ENCODE data around the gene DHRS12.

Gene DHRS12

DNA sequence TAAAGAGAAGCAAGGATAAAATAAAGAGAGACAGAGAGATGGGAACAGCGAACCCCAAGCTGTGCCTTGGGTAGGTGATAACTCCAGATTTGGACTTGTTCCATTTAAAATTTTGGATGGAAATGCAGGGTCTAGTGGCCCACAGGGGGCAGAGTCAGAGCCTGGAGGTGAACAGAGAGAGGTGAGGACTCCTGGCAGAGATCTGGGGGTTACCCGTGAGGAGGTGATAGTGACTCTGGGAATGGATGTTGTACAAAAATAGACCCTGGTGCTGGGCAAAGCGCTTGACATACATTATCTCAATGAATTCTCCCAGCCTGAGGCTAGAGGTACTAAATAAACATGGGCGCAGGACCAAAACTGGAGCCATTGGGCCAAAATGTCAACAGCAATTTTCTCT, 14.3 kb upstream of the DHRS12 start:
- no peaks in the 10 kb centered on the region for H3K27me3 ChIP-seq (ENCODE audit: control insufficient read depth, insufficient read depth, low read length)
- H3K4me1 ChIP-seq (ENCODE audit: control insufficient read depth, insufficient read depth, low read length), result peaks cover 20% of the 10 kb centered on the region

DNA sequence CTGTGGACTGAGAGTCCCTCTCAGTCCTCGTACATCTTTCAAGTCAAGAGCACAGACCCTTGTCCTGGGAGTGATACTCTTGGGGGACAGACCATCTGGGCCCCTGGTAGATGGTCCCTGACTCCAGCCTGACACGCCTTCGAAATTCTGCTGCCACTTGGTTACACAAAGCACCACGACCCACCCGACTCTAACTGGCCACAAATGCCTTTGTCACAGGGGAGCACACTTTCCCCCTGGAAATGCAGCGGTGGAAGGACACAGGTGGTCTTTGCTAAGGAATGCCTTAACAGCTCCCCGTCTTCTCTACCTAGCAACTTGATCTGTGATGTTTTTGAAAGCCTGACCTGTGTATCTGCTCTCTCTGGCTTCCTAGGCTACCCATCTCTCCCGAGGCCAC, 13.8 kb upstream of the DHRS12 start:
- H3K9ac ChIP-seq (ENCODE audit: low read depth, low read length), result no peak overlapping the region
- no peak overlapping the region for H3K27ac ChIP-seq (ENCODE audit: low read depth, low read length)
- no peaks in the 10 kb centered on the region for H3K36me3 ChIP-seq (ENCODE audit: control insufficient read depth, insufficient read depth, low read length)
- peaks cover 20% of the 10 kb centered on the region for H3K4me1 ChIP-seq (ENCODE audit: control insufficient read depth, insufficient read depth, low read length)
- no peak overlapping the region for H3K4me3 ChIP-seq (ENCODE audit: low read depth, low read length)
- no peaks in the 10 kb centered on the region for H3K9me3 ChIP-seq (ENCODE audit: control insufficient read depth, insufficient read depth, low read length)
- H3K27me3 ChIP-seq (ENCODE audit: control insufficient read depth, insufficient read depth, low read length), result no peaks in the 10 kb centered on the region

More for the DNA sequence above, 14.3 kb upstream of the DHRS12 start:
- H3K9ac ChIP-seq (ENCODE audit: low read depth, low read length), result no peak overlapping the region
- no peak overlapping the region for H3K4me3 ChIP-seq (ENCODE audit: low read depth, low read length)
- H3K36me3 ChIP-seq (ENCODE audit: control insufficient read depth, insufficient read depth, low read length), result no peaks in the 10 kb centered on the region
- no peak overlapping the region for H3K27ac ChIP-seq (ENCODE audit: low read depth, low read length)
- H3K9me3 ChIP-seq (ENCODE audit: control insufficient read depth, insufficient read depth, low read length), result no peaks in the 10 kb centered on the region

GRCh38 chr13:51816604-51817249, 12.8 kb upstream of the DHRS12 start:
- no peak overlapping the region for H3K9ac ChIP-seq (ENCODE audit: low read depth, low read length)
- H3K27ac ChIP-seq (ENCODE audit: low read depth, low read length), result no peak overlapping the region
- no peak overlapping the region for H3K4me3 ChIP-seq (ENCODE audit: low read depth, low read length)
- H3K9me3 ChIP-seq (ENCODE audit: control insufficient read depth, insufficient read depth, low read length), result no peaks in the 10 kb centered on the region
- peaks cover 20% of the 10 kb centered on the region for H3K4me1 ChIP-seq (ENCODE audit: control insufficient read depth, insufficient read depth, low read length)
- no peaks in the 10 kb centered on the region for H3K27me3 ChIP-seq (ENCODE audit: control insufficient read depth, insufficient read depth, low read length)
- no peaks in the 10 kb centered on the region for H3K36me3 ChIP-seq (ENCODE audit: control insufficient read depth, insufficient read depth, low read length)

DNA sequence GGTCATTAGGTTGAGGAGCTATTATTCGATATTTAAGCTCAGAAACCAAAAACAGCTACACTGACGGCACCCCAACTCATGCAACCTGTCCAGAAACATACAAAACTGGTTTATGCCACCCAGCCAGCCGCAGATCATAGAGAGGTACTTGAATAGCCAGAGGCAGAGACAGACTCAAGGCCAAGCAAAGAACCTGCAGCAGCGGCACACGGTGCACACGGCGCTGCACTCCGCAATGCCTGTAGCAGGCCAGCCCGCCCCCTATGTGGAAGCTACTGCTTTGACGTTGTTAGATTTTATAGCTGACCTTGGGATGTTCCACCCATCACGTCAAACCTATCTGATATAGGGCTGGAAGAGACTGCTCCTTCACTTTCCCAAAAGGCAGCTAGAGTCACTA, 11.9 kb upstream of the DHRS12 start:
- H3K4me1 ChIP-seq (ENCODE audit: control insufficient read depth, insufficient read depth, low read length), result peaks cover 20% of the 10 kb centered on the region
- H3K27me3 ChIP-seq (ENCODE audit: control insufficient read depth, insufficient read depth, low read length), result no peaks in the 10 kb centered on the region
- no peak overlapping the region for H3K4me3 ChIP-seq (ENCODE audit: low read depth, low read length)
- no peaks in the 10 kb centered on the region for H3K36me3 ChIP-seq (ENCODE audit: control insufficient read depth, insufficient read depth, low read length)
- H3K9me3 ChIP-seq (ENCODE audit: control insufficient read depth, insufficient read depth, low read length), result no peaks in the 10 kb centered on the region
- no peak overlapping the region for H3K27ac ChIP-seq (ENCODE audit: low read depth, low read length)
- no peak overlapping the region for H3K9ac ChIP-seq (ENCODE audit: low read depth, low read length)

DNA sequence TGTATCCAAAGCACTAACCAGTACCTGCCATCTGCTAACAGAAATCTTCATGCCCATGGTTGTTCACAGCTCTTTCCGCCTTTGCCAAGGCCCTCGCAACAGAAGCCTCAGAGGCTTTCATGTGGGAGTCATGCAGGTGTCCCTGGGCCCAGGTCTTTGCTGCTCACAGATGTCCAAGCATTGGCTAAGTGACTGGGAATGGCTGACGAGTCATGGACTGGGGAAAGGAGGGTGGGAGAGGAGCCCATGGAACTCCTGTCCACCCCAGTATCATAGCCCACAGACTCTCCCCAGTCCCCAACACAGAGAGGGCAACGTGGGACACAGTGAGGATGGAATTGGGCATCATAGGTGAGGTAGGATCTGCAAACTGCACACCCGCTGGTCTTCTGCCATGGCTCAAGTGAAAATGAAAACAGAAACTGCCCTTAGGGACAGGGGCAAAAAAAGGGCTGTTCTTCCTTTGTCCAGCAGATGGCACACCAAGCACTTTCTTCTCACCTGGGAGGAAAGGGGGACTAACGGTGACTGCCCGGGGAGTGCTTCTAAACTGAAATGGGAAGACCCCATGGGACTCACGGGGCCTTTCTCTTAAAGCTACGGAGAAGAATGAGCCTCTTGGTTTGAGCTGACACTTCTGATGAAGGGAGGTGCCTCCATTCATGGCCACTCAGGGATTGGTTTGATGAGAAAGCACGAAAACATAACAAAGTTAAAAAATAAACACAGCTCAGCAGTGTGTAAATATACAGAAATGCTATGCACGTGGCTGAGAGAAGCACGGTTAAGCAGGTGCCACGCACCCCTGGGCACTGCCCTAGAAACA, 11.1 kb upstream of the DHRS12 start:
- no peak overlapping the region for H3K9ac ChIP-seq (ENCODE audit: low read depth, low read length)
- H3K27ac ChIP-seq (ENCODE audit: low read depth, low read length), result no peak overlapping the region

GRCh38 chr13:51814071-51814470, 10.1 kb upstream of the DHRS12 start:
- no peaks in the 10 kb centered on the region for H3K36me3 ChIP-seq (ENCODE audit: control insufficient read depth, insufficient read depth, low read length)
- H3K4me3 ChIP-seq (ENCODE audit: low read depth, low read length), result no peak overlapping the region
- no peak overlapping the region for H3K27ac ChIP-seq (ENCODE audit: low read depth, low read length)
- no peak overlapping the region for H3K9ac ChIP-seq (ENCODE audit: low read depth, low read length)
- H3K9me3 ChIP-seq (ENCODE audit: control insufficient read depth, insufficient read depth, low read length), result no peaks in the 10 kb centered on the region
- no peaks in the 10 kb centered on the region for H3K27me3 ChIP-seq (ENCODE audit: control insufficient read depth, insufficient read depth, low read length)
- peaks cover 18% of the 10 kb centered on the region for H3K4me1 ChIP-seq (ENCODE audit: control insufficient read depth, insufficient read depth, low read length)

More for the DNA sequence above, 11.1 kb upstream of the DHRS12 start:
- Histone ChIP-seq H3K4me1 (ENCODE audit: control insufficient read depth, insufficient read depth, low read length) (peaks cover 20% of the 10 kb centered on the region), H3K36me3 (ENCODE audit: control insufficient read depth, insufficient read depth, low read length) (no peaks in the 10 kb centered on the region), H3K9me3 (ENCODE audit: control insufficient read depth, insufficient read depth, low read length) (no peaks in the 10 kb centered on the region), H3K27me3 (ENCODE audit: control insufficient read depth, insufficient read depth, low read length) (no peaks in the 10 kb centered on the region), H3K4me3 (ENCODE audit: low read depth, low read length) (no peak overlapping the region)

GRCh38 chr13:51811920-51812451, 8.0 kb upstream of the DHRS12 start:
- Histone ChIP-seq H3K9ac (ENCODE audit: low read depth, low read length) (no peak overlapping the region), H3K27me3 (ENCODE audit: control insufficient read depth, insufficient read depth, low read length) (no peaks in the 10 kb centered on the region), H3K4me1 (ENCODE audit: control insufficient read depth, insufficient read depth, low read length) (peaks cover 10% of the 10 kb centered on the region; the same call in 1 of the 2 replicates), H3K27ac (ENCODE audit: low read depth, low read length) (no peak overlapping the region), H3K9me3 (ENCODE audit: control insufficient read depth, insufficient read depth, low read length) (no peaks in the 10 kb centered on the region), H3K4me3 (ENCODE audit: low read depth, low read length) (no peak overlapping the region), H3K36me3 (ENCODE audit: control insufficient read depth, insufficient read depth, low read length) (no peaks in the 10 kb centered on the region)

GRCh38 chr13:51811046-51811445, 7.1 kb upstream of the DHRS12 start:
- H3K4me1 ChIP-seq (ENCODE audit: control insufficient read depth, insufficient read depth, low read length), result peaks cover 5% of the 10 kb centered on the region; the same call in 1 of the 2 replicates
- no peak overlapping the region for H3K27ac ChIP-seq (ENCODE audit: low read depth, low read length)
- no peaks in the 10 kb centered on the region for H3K27me3 ChIP-seq (ENCODE audit: control insufficient read depth, insufficient read depth, low read length)
- H3K9me3 ChIP-seq (ENCODE audit: control insufficient read depth, insufficient read depth, low read length), result no peaks in the 10 kb centered on the region
- H3K36me3 ChIP-seq (ENCODE audit: control insufficient read depth, insufficient read depth, low read length), result no peaks in the 10 kb centered on the region
- H3K4me3 ChIP-seq (ENCODE audit: low read depth, low read length), result no peak overlapping the region
- H3K9ac ChIP-seq (ENCODE audit: low read depth, low read length), result no peak overlapping the region

GRCh38 chr13:51808811-51809210, 4.8 kb upstream of the DHRS12 start:
- H3K4me1 ChIP-seq (ENCODE audit: control insufficient read depth, insufficient read depth, low read length), result peaks cover 12% of the 10 kb centered on the region
- H3K36me3 ChIP-seq (ENCODE audit: control insufficient read depth, insufficient read depth, low read length), result no peaks in the 10 kb centered on the region
- no peak overlapping the region for H3K9ac ChIP-seq (ENCODE audit: low read depth, low read length)
- H3K9me3 ChIP-seq (ENCODE audit: control insufficient read depth, insufficient read depth, low read length), result no peaks in the 10 kb centered on the region
- no peak overlapping the region for H3K27ac ChIP-seq (ENCODE audit: low read depth, low read length)
- H3K4me3 ChIP-seq (ENCODE audit: low read depth, low read length), result no peak overlapping the region
- no peaks in the 10 kb centered on the region for H3K27me3 ChIP-seq (ENCODE audit: control insufficient read depth, insufficient read depth, low read length)

DNA sequence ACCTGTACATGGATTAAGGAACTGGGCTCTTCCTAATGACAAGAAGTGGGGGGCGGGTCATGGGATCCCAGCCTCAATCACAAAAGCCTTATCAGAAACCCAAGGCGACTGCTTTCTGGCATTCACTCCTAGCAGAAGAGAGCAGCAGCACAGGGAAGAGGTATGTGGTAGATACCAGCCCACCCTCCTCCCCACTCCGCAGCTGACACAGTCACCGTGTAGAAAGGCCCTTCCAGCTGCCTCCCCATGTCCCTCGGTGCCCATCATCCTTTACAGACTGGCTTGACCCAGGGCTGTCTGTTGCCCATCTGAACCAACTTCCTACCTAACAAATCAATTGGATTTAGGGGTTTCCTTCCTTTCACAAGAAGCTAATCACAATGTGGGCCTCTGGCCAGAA, 3.1 kb upstream of the DHRS12 start:
- Histone ChIP-seq H3K9me3 (ENCODE audit: control insufficient read depth, insufficient read depth, low read length) (no peaks in the 10 kb centered on the region), H3K36me3 (ENCODE audit: control insufficient read depth, insufficient read depth, low read length) (no peaks in the 10 kb centered on the region), H3K27ac (ENCODE audit: low read depth, low read length) (no peak overlapping the region), H3K27me3 (ENCODE audit: control insufficient read depth, insufficient read depth, low read length) (no peaks in the 10 kb centered on the region), H3K4me1 (ENCODE audit: control insufficient read depth, insufficient read depth, low read length) (peaks cover 25% of the 10 kb centered on the region), H3K9ac (ENCODE audit: low read depth, low read length) (no peak overlapping the region), H3K4me3 (ENCODE audit: low read depth, low read length) (no peak overlapping the region)

DNA sequence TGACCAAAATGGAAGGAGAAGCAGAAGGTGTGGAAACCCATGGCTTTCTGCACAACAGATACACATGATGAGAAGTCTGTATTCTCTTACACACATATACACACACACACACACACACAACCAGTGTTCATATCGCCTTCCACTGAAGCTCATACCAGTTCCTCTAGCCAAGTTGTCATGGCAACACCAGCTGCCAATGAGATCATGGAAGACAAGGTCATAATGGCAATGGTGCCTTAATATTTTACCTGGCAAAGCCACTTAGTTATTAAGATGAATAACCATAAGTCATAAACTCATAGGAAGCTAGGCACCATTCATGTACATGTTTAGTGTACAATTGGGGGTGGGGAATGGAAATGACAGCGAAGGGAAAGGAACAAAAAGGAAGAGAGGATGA, 2.6 kb upstream of the DHRS12 start:
- no peaks in the 10 kb centered on the region for H3K27me3 ChIP-seq (ENCODE audit: control insufficient read depth, insufficient read depth, low read length)
- no peaks in the 10 kb centered on the region for H3K36me3 ChIP-seq (ENCODE audit: control insufficient read depth, insufficient read depth, low read length)
- H3K4me3 ChIP-seq (ENCODE audit: low read depth, low read length), result no peak overlapping the region
- H3K9me3 ChIP-seq (ENCODE audit: control insufficient read depth, insufficient read depth, low read length), result no peaks in the 10 kb centered on the region
- H3K27ac ChIP-seq (ENCODE audit: low read depth, low read length), result no peak overlapping the region
- peaks cover 25% of the 10 kb centered on the region for H3K4me1 ChIP-seq (ENCODE audit: control insufficient read depth, insufficient read depth, low read length)
- H3K9ac ChIP-seq (ENCODE audit: low read depth, low read length), result no peak overlapping the region
